ENCODE results near the gene GIPC3.

DNA sequence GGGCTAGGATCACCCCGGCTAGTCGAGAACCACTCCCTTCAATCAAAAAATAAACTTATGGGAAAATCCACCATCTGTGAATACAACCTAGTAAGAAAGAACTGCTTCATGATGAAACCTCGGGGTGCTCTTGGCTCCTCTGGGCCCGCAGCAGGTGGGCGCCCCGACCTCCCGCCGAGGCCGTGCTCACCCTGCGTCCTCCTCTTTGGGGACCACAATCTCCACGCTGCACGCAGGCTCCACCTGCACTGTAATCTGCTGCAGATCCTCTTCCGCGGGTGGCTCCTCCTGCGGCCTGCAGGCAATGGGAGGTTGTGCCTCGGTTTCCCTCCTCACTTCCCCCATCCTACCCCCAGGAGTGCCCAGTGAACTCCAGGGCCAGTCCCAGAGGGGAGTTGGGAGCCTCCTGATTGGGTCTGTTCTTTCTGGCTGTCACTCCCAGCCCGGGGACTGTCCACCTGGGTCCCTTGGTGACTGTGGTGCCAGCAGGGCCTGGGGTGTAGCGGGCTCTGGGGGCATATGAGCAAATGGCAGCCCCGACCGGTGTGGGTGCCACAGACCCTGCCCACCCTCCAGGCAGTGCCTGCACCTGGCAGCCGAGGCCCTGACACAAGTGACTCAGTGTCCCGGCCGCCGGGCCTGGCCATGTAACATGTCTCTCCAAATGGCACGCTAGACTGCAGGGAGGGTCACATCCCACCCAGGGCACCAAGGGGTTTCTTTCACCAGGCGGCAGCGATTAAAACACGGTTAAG, 56.4 kb downstream of the GIPC3 start:
- TF ChIP-seq EP300 (IDR thresholded peaks at IDR 0.05; ENCODE audit: borderline replicate concordance) (no peak), NFIC (IDR thresholded peaks at IDR 0.05) (no peak), CREB1 (IDR thresholded peaks at IDR 0.05; ENCODE audit: low read depth) (no peak), TEAD4 (IDR thresholded peaks at IDR 0.05) (no peak), YY1 (IDR thresholded peaks at IDR 0.05; ENCODE audit: low read depth) (no peak), TAF1 (IDR thresholded peaks at IDR 0.05; ENCODE audit: low read depth) (no peak), RAD21 (IDR thresholded peaks at IDR 0.05; ENCODE audit: low read depth) (no peak), ZBTB7A (IDR thresholded peaks at IDR 0.05; ENCODE audit: low read depth) (no peak), FOXM1 (IDR thresholded peaks at IDR 0.05; ENCODE audit: borderline replicate concordance, low read depth) (no peak), CEBPB (IDR thresholded peaks at IDR 0.05) (no peak), MAX (IDR thresholded peaks at IDR 0.05) (no peak), EGR1 (IDR thresholded peaks at IDR 0.05) (no peak), USF1 (IDR thresholded peaks at IDR 0.05) (no peak)
- TF ChIP-seq, protein P1, sequence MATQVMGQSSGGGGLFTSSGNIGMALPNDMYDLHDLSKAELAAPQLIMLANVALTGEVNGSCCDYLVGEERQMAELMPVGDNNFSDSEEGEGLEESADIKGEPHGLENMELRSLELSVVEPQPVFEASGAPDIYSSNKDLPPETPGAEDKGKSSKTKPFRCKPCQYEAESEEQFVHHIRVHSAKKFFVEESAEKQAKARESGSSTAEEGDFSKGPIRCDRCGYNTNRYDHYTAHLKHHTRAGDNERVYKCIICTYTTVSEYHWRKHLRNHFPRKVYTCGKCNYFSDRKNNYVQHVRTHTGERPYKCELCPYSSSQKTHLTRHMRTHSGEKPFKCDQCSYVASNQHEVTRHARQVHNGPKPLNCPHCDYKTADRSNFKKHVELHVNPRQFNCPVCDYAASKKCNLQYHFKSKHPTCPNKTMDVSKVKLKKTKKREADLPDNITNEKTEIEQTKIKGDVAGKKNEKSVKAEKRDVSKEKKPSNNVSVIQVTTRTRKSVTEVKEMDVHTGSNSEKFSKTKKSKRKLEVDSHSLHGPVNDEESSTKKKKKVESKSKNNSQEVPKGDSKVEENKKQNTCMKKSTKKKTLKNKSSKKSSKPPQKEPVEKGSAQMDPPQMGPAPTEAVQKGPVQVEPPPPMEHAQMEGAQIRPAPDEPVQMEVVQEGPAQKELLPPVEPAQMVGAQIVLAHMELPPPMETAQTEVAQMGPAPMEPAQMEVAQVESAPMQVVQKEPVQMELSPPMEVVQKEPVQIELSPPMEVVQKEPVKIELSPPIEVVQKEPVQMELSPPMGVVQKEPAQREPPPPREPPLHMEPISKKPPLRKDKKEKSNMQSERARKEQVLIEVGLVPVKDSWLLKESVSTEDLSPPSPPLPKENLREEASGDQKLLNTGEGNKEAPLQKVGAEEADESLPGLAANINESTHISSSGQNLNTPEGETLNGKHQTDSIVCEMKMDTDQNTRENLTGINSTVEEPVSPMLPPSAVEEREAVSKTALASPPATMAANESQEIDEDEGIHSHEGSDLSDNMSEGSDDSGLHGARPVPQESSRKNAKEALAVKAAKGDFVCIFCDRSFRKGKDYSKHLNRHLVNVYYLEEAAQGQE (IDR thresholded peaks at IDR 0.05; ENCODE audit: low read depth): no peak

All from Ishikawa (cell line).